GM19324 (cell line): ENCODE measurements around the gene F8.
"Not testable (repeated sequence)": the region's sequence is repeated elsewhere in the genome, so short reads cannot be mapped to it uniquely, and the experiment has no call there.

Source experiments
- ATAC-seq: cut with Tn5 transposase; IDR thresholded peaks from one replicate; pipeline ENCODE4 v1.9.1; 2021; ENCODE audit warnings: mild to moderate bottlenecking, moderate library complexity; ENCODE audit not compliant: unreplicated experiment, low FRiP score

The F8 gene

DNA sequence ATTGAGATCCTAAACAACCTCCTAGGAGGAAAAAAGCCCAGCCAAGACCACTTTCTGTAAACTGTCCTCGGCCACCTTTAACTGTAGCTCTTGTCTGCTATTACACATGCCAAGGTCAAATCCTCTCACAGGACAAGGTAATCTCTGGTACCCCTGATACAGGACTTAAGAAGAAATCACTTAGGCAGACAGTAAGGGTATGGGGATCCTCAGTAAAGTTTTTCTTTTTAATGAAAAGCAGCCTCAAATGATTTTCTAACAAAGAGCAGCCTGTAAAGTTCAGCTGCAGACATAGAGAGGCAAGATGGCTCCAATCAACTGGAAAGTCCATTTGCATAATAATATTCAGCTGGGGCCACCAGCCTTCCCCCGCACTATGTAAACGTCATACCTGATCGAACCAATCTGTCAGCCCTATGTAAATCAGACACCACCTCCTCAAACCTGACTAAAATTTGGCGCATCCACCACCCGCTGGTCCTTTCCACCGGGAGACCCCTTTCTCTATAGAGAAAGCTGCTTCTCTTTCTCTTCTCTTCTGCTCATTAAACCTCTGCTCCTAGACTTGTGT lies 202.7 kb downstream of the F8 start:
- ATAC-seq: no peak

DNA sequence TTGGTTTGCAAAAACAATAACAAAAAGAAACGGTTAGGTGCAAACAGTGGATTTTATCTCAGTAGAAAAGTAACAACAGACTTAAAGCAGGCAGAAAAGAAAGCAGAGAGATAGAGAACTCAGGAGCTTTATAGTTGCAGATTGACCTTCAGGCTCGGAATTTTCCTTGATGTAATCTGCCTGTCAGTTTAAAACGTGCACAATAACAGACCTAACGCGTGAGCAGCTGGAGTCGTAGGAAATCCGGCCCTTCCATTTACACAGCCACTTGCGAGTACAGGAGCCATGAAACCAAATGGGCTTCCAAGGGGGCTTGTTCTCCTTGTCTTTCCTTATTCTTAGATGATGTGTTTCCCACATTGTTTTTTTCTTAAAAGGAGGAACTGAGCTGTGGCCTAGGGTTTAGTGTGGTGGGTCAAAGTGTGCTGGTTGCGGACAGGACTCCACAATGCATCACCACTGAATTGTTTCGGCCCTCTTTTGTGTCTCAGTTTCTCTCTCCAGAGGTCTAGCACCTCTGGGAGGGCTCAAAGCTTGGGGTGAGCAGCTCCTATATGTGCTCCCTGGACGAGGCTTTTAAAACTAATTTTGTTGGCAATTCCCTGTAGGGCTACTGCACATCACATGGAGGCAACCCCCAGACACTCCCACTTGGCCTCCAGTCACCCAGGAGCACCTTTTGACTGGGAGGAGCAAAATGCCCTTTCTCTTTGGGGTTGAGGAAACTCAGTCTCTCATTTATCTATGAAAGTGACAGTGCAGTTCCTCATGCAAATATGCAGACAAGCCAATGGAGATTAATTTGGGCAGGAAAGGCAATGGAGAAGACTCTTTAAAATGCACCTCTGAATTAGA lies 203.4 kb downstream of the F8 start:
- no peak for ATAC-seq

GRCh38 chrX:154817048-154817618 lies 205.4 kb downstream of the F8 start:
- not testable (repeated sequence) for ATAC-seq

DNA sequence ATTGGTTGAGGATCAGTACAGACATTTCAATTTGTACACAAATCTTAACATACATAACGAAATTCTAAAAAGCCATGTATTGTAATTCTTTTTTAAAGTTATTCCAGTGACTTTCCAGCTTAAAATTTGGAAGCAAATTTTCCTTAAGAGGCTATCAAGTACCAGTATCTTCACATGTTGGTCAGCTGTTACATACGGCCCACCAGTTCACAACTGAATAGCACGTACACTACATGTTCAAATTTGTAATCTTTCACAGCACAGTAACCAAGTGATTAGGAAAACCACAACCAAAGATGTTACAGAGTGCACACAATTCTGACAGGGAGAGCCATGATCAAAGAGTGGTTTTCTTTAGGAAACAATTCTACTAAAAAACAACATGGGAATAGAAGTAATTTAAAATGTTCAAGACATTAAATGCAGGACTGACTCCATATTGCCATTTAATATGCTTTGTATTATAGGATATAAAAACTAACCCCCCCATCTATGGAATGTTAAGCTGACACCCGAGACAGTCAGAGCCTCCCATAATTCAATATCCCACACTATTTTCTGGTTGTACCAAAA lies 206.1 kb downstream of the F8 start:
- ATAC-seq: not testable (repeated sequence)

- no peak for ATAC-seq
These were observed 207.2 kb downstream of the F8 start for GRCh38 chrX:154815274-154815818.

- no peak for ATAC-seq
These were observed 208.7 kb downstream of the F8 start for GRCh38 chrX:154813801-154814200.

- no peak for ATAC-seq
These were observed 210.0 kb downstream of the F8 start for GRCh38 chrX:154812341-154813101.

DNA sequence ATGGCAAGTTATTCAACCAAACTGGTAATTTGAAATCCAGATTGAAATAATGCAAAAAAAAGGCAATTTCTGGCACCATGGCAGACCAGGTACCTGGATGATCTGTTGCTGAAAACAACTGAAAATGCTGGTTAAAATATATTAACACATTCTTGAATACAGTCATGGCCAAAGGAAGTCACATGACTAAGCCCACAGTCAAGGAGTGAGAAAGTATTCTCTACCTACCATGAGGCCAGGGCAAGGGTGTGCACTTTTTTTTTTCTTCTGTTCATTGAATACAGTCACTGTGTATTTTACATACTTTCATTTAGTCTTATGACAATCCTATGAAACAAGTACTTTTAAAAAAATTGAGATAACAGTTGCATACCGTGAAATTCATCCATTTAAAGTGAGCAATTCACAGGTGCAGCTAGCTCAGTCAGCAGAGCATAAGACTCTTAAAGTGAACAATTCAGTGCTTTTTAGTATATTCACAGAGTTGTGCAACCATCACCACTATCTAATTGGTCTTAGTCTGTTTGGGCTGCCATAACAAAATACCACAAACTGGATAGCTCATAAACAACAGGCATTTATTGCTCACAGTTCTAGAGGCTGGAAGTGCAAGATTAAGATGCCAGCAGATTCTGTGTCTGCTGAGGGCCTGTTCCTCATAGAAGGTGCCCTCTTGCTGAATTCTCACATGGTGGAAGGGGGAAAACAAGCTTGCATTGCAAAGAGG lies 212.4 kb downstream of the F8 start:
- ATAC-seq: no peak

DNA sequence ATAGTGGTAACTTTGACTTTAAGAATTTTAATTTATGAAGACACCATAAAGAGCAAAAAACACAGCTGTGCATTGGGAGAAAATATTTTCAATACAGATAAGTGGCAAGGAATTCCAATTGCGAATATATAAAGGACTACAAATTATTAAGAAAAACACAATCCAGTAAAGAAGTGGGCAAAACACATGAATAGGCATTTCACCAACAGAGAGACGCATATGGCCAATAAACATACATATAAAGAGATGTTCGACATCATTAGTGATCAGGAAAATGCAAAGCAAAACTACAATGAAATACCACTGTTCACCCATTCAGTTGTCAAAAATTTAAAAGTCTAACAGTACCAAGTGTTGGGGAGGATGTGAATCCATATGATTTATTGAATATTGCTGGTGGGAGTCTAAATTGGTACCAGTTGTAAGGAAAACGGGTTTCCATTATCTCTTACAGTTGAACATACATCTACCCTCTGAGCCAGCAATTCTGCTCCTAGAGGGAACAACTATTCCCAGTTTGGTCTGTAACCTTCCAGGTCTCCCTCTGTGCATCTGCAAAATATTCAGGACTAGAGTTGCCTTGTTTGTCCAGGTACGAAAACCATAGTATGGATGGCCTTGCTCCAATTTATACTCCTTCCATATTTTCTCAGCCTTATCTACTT lies 215.6 kb downstream of the F8 start:
- no peak for ATAC-seq

DNA sequence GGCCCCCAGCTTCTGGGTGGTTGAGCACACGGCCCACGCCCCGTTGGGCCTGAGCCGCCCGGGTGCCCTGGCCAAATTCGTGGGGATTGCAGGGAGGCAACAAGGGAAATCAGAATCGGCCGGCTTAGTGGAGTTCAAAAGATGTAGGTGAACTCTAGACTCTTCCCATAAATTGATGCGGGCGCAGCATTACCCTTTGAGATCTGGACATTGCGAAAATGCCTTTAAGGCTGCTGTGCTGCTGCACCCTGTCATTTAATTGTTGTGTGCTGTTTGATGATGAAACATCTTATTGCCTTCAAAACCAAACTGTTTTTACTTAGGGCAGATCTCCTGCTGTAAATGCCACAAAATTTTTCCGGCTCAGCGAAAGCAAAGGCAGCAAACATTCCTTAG lies 216.8 kb downstream of the F8 start:
- no peak for ATAC-seq

DNA sequence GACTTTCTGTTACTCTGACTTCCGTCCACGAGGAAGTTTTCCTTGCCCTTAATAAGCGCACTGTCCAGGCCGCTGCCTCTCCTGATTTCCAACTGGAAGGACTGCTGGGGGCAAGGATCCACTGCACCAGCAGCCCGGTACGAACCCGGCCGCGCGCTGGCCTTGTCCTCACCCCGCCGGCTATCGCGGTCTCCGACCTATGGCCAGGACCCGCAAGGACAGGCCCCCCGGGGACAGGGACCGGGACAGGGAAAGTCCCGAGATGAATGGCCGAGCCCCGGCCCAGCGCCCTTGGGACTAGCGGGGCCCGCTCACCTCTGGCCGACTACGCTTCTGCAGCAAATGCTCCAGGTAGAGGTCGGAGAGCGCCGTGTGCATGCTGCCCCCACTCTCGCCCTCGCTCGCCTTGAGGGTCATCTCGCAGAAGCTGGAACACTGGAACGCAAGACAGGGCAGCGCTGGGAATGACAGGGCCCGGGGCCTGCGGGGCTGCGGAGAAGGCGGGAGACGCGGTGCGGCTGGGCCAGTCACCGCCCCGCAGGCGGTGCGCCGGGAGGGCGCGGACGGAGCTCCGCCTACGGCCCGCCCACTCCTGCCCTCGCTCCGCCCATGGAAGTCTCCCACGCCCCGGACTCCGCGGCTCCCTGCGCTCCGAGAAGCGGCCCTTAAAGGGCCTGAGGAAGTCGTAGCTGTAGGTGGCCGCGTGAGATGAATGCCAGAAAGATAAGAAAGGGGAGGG lies 217.4 kb downstream of the F8 start, which contains the start of gene MPP1:
TSS of gene MPP1 (minus strand) at position 529 of the 739 bp plus-strand sequence. CDS start at position 417, 112 bp downstream.
- peak; percentile 97 for ATAC-seq

DNA sequence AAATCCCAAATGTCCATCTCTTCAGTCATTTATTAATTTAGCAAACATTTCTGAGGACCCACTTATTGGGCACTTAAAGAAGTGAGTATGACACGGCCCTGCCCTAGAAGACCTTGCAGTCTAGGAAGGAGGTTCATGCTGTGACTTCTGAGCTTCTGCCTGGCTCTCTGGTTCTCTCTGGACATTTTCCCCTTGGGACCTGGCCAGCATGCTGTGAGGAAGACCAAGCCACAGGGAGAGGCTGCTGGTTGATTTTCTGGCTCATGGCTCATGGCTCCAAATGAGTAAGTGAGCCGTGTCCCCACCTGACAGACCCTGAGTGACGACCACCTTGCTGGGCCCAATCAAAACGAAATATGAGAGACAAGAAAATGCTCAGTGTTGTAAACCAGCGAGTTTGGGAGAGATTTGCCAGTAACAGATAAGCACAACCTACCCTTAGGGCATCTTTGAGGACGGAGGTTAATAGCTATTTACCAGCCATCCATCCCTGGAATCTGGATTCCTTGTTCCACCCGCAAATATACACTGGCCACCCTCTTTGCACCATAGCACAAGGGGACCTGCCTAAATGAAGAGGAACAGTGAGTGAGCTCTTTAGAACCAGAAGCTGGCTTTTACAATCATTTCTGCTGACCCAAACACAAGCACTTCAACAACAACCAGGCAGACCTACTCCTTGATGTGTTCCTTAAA lies 218.1 kb downstream of the F8 start:
- no peak for ATAC-seq

- no peak for ATAC-seq
These were observed 219.6 kb downstream of the F8 start for GRCh38 chrX:154802947-154803346.

DNA sequence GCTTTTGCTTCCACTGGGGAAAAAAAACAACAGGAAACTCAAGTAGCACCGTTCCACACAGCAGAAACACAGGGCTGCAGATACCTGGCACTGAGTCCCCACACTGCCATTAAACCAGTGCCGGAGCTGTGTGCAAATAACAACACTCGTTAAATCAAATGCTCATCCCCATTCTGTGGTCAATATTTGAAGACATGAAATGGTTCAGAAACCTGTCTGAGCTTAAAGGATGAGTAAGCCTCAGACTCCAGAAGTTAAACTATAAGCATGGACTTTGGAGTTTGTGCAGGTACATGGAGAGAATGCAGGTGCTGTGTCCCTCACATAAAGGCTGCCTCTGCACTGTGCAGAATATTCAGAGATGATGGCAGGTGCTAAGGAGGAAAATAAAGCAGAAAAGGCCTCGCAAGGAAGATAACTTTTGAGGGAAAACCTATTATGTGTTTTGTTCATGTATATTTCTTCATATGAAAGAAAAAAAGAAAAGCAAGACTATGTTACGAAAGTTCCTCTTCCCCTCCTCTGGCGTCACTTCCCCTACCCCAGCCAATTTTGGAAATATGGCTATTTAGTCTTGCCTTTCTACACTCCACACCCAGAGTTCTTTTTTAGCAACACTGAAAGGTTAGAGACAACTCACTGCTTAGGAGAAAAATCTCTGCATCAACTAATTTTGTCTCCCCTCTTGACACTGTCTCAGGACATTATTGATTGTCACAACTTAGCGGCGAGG lies 221.9 kb downstream of the F8 start:
- no peak for ATAC-seq

DNA sequence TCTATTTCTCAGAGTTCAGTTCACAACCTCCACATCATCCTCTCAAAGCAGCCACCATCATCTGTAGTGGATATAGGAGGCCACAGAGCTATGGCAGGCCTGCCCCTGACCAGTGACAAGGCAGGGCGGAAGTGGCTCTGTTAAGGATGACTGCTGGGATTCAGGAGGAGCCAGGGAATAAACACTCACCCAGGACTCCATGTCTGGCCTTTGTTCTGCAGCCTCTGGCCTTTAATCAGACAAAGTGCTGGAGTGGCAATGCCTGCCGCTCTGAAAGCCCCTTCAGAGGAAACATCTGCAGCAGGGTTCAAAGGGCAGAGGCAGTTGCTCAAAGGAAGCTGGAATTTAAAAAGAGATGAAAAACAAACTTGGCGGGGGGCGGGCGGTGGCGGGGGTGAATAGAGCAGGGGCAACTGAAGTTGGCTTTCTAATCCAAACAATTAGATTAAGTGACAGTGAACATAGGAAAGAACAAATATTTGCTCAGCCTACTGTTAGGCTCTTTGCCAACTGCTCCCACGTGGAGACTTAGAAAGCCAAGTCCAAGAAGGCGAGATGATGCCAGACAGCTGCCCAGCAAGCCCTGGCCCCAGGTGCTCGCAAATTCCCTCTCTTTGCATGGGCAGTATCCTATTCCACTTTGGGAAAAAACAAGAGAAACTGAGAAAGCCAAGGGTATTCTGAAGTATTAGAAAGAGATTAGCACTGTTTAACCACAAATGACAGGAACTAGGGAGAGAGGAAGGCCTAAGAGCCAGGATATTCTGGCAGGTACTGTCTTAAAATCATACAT lies 222.8 kb downstream of the F8 start:
- ATAC-seq: no peak

DNA sequence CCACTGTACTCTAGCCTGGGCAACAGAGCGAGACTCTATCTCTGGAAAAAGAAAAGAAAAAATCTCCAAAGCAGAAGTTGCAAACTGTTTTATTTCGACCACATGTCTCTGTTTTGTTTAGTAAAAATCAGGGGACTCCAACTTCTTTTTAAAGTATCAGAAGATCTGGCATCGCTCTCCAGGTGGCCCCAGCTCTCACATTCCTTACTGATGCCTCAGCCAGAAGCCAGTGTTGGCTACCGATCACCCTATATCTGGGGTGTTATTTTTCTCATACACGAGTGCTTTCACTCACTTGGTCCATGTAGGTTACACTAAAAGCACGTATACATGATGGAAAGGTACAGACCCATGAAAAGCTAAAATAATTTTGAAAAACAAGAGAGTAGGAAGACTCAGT lies 225.5 kb downstream of the F8 start:
- no peak for ATAC-seq
